Astrocyte of the cerebellum (primary cell): ENCODE data around the gene GAS2.
A peak's percentile ranks its signal among the peaks of the same experiment; 100 is the strongest.

ENCODE experiments used
- DNase-seq: peaks from one replicate; pipeline ENCODE4 v3.0.0-alpha.2; 2011; ENCODE audit warnings: low read depth
- H3K4me3 ChIP-seq: 2 replicates; pipeline ENCODE4 v1.5.1; 2011; ENCODE audit warnings: mild to moderate bottlenecking, low read depth, low read length, moderate library complexity
- in situ Hi-C: cut with HindIII; loops from 2 replicates; pipeline ENCODE4 v1.10.0; 2017; ENCODE audit warnings: low sequenced_read_pairs
- TF ChIP-seq, protein P1 (sequence below): IDR thresholded peaks from 2 replicates; pipeline ENCODE4 v1.5.1; 2012; ENCODE audit warnings: low read length, low read depth, moderate library complexity, mild to moderate bottlenecking; ENCODE audit errors: missing control alignments

Gene GAS2

DNA sequence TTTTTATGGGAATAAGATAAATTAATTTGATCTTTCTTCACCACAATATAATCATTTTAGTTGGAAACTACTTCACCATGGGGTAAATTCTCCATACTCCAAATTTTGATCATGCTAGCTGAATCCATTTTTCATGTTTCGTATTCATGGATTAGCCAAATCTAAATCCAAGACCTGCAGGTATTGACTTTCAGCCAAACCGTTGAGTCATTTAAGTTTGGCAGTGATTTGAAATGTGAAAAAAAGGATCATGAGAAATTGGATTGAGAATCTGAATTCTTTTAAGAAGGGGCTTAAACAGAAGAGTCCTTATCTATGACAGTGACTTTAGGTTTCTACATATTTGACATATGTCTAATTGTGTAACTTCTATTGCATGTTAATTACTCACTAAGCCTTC, 5.3 kb downstream of the GAS2 start:
- DNase-seq = peak; percentile 57
- TF ChIP-seq, protein P1, sequence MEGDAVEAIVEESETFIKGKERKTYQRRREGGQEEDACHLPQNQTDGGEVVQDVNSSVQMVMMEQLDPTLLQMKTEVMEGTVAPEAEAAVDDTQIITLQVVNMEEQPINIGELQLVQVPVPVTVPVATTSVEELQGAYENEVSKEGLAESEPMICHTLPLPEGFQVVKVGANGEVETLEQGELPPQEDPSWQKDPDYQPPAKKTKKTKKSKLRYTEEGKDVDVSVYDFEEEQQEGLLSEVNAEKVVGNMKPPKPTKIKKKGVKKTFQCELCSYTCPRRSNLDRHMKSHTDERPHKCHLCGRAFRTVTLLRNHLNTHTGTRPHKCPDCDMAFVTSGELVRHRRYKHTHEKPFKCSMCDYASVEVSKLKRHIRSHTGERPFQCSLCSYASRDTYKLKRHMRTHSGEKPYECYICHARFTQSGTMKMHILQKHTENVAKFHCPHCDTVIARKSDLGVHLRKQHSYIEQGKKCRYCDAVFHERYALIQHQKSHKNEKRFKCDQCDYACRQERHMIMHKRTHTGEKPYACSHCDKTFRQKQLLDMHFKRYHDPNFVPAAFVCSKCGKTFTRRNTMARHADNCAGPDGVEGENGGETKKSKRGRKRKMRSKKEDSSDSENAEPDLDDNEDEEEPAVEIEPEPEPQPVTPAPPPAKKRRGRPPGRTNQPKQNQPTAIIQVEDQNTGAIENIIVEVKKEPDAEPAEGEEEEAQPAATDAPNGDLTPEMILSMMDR = no peak
- no peak overlapping the region for H3K4me3 ChIP-seq
- in situ Hi-C loops = no loop called here

- no peak for DNase-seq
- H3K4me3 ChIP-seq = no peak overlapping the region
- TF ChIP-seq, protein P1 = no peak
- in situ Hi-C loops = no loop called here
These were observed 8.3 kb downstream of the GAS2 start for GRCh38 chr11:22674470-22675439.

DNA sequence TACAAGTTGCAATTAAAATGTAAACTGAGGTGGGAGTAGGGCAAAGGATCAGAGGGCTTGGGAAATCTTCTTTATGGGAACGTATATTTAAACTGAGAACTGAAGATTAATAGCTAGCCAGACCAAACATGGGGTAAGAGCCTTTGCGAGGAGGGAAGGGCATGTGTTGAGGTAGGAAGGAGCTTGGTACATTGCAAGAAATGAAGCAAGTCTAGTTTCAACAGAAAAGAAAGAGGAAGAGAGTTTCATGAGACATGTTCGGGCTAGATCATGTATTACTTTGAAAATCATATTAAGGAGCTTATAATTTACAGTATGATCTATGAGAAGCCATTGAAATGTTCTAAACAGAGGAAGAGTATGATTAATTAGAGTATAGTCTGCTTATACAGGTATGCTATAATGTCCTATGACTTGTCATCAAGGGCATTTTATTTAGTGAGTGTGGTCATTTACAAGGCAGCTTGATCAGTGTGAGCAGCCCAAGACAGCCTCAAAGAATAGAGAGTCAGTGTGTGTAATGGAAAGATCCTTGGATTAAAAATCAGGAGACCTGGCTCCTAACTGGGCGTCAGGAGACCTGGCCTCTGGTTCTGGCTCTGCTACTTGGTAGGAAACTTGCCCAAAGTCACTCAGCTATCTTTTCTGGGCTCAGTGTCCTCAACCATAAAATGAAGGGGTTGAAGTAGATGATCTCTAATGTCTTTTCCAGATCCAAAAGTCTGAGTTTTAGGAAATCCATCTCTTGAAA, 10.9 kb downstream of the GAS2 start:
- no peak overlapping the region for H3K4me3 ChIP-seq
- in situ Hi-C loops = no loop called here
- TF ChIP-seq, protein P1 = no peak
- no peak for DNase-seq

- H3K4me3 ChIP-seq = no peak overlapping the region
- in situ Hi-C loops = no loop called here
- TF ChIP-seq, protein P1 = no peak
- no peak for DNase-seq
These were observed 14.2 kb downstream of the GAS2 start for GRCh38 chr11:22680628-22681027.

- in situ Hi-C loops = no loop called here
- TF ChIP-seq, protein P1 = no peak
- no peak for DNase-seq
- no peak overlapping the region for H3K4me3 ChIP-seq
These were observed 14.9 kb downstream of the GAS2 start for GRCh38 chr11:22681281-22681812.

DNA sequence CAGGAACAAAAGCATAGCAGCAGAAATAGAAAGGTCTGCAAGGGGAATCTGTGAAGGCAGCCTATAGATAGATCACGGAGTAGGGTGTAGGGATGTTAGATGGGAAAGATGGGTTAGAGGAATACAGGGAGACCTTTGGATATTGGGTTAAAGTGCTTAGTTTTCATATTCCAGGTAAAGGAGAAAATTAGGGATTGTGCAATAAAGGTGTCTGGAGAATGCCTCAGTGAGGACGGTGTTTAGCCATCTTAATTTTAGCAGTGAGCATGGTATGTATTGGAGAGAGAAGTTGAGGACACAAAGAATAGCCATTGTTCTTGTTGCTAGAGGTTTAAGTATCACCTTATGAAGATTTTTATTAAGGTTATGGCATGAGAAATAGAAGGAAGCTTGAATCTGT, 17.7 kb downstream of the GAS2 start:
- DNase-seq = no peak
- in situ Hi-C loops = no loop called here
- TF ChIP-seq, protein P1 = no peak
- H3K4me3 ChIP-seq = no peak overlapping the region
